HL-60 (cell line): ENCODE data around the gene IL1A.

ENCODE experiments used
- DNase-seq, 2 experiments: peaks; one replicate each; pipeline ENCODE4 v3.0.0-alpha.2; 2010 to 2020; ENCODE audit warnings: low read depth in 1 of 2, low spot score in 1 of 2
- H3K27ac ChIP-seq: fragments of 250-450 bp; sonication (Bioruptor Pico); replicated peaks from 2 replicates; pipeline ENCODE4 v1.5.1; 2020; ENCODE audit warnings: mild to moderate bottlenecking, moderate library complexity
- H3K27me3 ChIP-seq: fragments of 250-450 bp; sonication (Bioruptor Pico); 2 replicates; pipeline ENCODE4 v1.5.1; 2021; ENCODE audit warnings: mild to moderate bottlenecking, moderate library complexity; ENCODE audit not compliant: insufficient read depth, poor library complexity, severe bottlenecking
- H3K4me3 ChIP-seq: replicated peaks from 2 replicates; pipeline ENCODE4 v1.5.1; 2011; ENCODE audit warnings: mild to moderate bottlenecking, control low read depth, low read length; ENCODE audit not compliant: insufficient read depth
- CTCF ChIP-seq: IDR thresholded peaks from one replicate; pipeline ENCODE4 v1.5.1; 2011; ENCODE audit warnings: low read length, control low read depth, inconsistent platforms; ENCODE audit not compliant: insufficient read depth
- GABPA ChIP-seq: IDR thresholded peaks from 2 replicates; pipeline ENCODE4 v1.6.1; 2012; ENCODE audit warnings: low read depth
- POLR2AphosphoS5 ChIP-seq: IDR thresholded peaks from 2 replicates; pipeline ENCODE4 v1.6.1; 2012; ENCODE audit warnings: low read depth
- SPI1 ChIP-seq: IDR thresholded peaks from 2 replicates; pipeline ENCODE4 v1.6.1; 2012; ENCODE audit warnings: low read depth, mild to moderate bottlenecking, borderline replicate concordance
- TF ChIP-seq, protein P1 (sequence below): IDR thresholded peaks from 2 replicates; pipeline ENCODE4 v1.6.1; 2012; ENCODE audit warnings: low read depth; ENCODE audit not compliant: insufficient replicate concordance

The IL1A gene

DNA sequence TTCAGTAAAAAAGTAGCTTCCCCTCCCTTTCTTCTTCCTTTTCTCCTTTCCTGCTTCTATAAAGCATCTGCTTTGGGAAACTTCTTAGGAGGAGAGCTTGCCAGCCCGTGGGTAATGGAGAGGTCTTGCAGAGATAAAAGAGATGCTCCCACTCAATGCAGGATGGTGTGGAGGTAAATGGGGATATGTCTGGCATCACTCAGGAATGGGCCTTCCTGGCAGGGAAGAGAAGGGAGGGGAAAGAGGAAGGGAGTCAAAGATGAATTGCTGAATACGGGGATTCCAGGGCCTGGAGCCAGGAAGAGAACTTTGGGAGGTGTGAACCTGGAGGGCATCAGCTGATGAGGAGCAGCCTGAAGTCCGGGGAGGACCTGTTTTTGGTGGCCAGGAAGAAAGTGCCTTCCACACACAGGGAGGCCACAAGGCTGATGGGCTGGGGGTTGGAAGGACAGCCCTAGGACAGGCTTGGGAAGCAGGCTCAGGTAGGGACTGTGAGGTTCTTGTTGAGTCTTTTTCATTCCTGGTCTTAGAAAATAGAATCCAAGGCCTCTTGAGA, 27.1 kb upstream of the IL1A start:
- H3K4me3 ChIP-seq: no peak overlapping the region
- TF ChIP-seq GABPA (no peak), SPI1 (no peak), POLR2AphosphoS5 (no peak), CTCF (no peak)
- TF ChIP-seq, protein P1, sequence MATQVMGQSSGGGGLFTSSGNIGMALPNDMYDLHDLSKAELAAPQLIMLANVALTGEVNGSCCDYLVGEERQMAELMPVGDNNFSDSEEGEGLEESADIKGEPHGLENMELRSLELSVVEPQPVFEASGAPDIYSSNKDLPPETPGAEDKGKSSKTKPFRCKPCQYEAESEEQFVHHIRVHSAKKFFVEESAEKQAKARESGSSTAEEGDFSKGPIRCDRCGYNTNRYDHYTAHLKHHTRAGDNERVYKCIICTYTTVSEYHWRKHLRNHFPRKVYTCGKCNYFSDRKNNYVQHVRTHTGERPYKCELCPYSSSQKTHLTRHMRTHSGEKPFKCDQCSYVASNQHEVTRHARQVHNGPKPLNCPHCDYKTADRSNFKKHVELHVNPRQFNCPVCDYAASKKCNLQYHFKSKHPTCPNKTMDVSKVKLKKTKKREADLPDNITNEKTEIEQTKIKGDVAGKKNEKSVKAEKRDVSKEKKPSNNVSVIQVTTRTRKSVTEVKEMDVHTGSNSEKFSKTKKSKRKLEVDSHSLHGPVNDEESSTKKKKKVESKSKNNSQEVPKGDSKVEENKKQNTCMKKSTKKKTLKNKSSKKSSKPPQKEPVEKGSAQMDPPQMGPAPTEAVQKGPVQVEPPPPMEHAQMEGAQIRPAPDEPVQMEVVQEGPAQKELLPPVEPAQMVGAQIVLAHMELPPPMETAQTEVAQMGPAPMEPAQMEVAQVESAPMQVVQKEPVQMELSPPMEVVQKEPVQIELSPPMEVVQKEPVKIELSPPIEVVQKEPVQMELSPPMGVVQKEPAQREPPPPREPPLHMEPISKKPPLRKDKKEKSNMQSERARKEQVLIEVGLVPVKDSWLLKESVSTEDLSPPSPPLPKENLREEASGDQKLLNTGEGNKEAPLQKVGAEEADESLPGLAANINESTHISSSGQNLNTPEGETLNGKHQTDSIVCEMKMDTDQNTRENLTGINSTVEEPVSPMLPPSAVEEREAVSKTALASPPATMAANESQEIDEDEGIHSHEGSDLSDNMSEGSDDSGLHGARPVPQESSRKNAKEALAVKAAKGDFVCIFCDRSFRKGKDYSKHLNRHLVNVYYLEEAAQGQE: no peak
- H3K27ac ChIP-seq: peak overlapping the region; percentile 43
- DNase-seq: no peak
- no peaks in the 10 kb centered on the region for H3K27me3 ChIP-seq

DNA sequence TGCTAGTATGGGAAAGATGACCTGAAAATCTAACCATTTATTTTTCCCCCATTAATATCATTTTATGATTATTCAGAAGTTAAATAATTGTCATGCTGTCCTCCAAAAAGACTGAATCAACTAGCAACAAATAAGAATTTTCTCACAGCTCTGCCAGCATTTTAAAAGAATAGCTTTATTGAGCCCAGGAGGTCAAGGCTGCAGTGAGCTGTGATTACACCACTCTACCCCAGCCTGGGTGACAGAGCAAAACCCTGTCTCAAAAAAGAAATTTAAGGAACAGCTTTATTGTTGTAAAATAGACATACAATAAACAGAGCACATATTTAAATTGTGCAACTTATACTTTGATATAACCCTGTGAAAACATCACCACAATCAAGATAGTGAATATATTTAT, 24.8 kb upstream of the IL1A start:
- no peak overlapping the region for H3K4me3 ChIP-seq
- H3K27ac ChIP-seq: no peak overlapping the region
- no peaks in the 10 kb centered on the region for H3K27me3 ChIP-seq
- no peak for DNase-seq
- TF ChIP-seq SPI1 (no peak), POLR2AphosphoS5 (no peak), GABPA (no peak), CTCF (no peak)
- TF ChIP-seq, protein P1: no peak

GRCh38 chr2:112807233-112807807, 23.0 kb upstream of the IL1A start:
- H3K27ac ChIP-seq: no peak overlapping the region
- H3K27me3 ChIP-seq: no peaks in the 10 kb centered on the region
- TF ChIP-seq POLR2AphosphoS5 (no peak), CTCF (no peak), SPI1 (no peak), GABPA (no peak)
- TF ChIP-seq, protein P1: no peak
- no peak overlapping the region for H3K4me3 ChIP-seq
- DNase-seq: no peak
